ENCODE data around the gene CLK4. TPM values are rescaled to one million over a fixed set of nuclear protein-coding genes. Genes with fewer than 3 reads are reported as not detected.

CLK4 gene
- total RNA-seq, 1 donor from 2014 or later: 34.1 TPM

DNA sequence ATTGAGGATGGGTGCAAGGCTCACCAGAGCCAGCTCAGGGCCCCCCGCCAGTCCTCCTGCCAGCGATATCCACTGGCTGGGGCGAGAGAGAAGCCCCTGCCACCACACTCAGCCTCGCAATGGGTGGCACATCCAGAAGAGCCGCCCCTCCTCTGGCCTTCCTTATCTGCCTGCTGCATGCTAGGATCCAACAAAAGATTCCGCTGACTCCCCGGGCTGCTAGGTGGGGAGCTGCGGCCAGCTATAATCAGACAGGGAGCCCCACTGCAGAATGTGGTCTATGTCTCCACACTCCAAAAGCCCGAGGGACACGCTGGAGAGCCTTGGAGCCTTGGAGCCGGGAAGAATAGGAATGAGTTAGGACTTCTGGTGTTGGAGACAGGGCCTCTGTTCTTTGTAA, 69.4 kb downstream of the CLK4 start:
- no peak overlapping the region for H3K27ac ChIP-seq
- intact Hi-C loops (cut with DNase I): loop anchor here (10.0 kb wide), 1 partner anchor 273 kb away; no protein-coding TSS in a partner anchor
- H3K4me3 ChIP-seq: no peak overlapping the region
- no peak for DNase-seq
- H3K27me3 ChIP-seq (ENCODE audit: low read depth): peaks cover 4% of the 10 kb centered on the region
- H3K9me3 ChIP-seq: no peaks in the 10 kb centered on the region
- TF ChIP-seq, protein P1, sequence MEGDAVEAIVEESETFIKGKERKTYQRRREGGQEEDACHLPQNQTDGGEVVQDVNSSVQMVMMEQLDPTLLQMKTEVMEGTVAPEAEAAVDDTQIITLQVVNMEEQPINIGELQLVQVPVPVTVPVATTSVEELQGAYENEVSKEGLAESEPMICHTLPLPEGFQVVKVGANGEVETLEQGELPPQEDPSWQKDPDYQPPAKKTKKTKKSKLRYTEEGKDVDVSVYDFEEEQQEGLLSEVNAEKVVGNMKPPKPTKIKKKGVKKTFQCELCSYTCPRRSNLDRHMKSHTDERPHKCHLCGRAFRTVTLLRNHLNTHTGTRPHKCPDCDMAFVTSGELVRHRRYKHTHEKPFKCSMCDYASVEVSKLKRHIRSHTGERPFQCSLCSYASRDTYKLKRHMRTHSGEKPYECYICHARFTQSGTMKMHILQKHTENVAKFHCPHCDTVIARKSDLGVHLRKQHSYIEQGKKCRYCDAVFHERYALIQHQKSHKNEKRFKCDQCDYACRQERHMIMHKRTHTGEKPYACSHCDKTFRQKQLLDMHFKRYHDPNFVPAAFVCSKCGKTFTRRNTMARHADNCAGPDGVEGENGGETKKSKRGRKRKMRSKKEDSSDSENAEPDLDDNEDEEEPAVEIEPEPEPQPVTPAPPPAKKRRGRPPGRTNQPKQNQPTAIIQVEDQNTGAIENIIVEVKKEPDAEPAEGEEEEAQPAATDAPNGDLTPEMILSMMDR (IDR thresholded peaks at IDR 0.05): no peak
- H3K4me1 ChIP-seq: no peaks in the 10 kb centered on the region
- H3K36me3 ChIP-seq: no peaks in the 10 kb centered on the region
- ATAC-seq: no peak

- no peak for ATAC-seq
- DNase-seq: no peak
- TF ChIP-seq, protein P1 (IDR thresholded peaks at IDR 0.05): no peak
- no peaks in the 10 kb centered on the region for H3K4me1 ChIP-seq
- no peaks in the 10 kb centered on the region for H3K27me3 ChIP-seq (ENCODE audit: low read depth)
- H3K27ac ChIP-seq: no peak overlapping the region
- no peak overlapping the region for H3K4me3 ChIP-seq
- no peaks in the 10 kb centered on the region for H3K9me3 ChIP-seq
- intact Hi-C loops (cut with DNase I): loop anchor here (10.0 kb wide), 1 partner anchor 271 kb away; no protein-coding TSS in a partner anchor
- no peaks in the 10 kb centered on the region for H3K36me3 ChIP-seq
Measured at GRCh38 chr5:178555771-178556211, 71.1 kb downstream of the CLK4 start.

GRCh38 chr5:178555005-178555404, 71.8 kb downstream of the CLK4 start:
- no peaks in the 10 kb centered on the region for H3K27me3 ChIP-seq (ENCODE audit: low read depth)
- ATAC-seq: no peak
- H3K27ac ChIP-seq: no peak overlapping the region
- H3K36me3 ChIP-seq: no peaks in the 10 kb centered on the region
- H3K4me1 ChIP-seq: no peaks in the 10 kb centered on the region
- no peaks in the 10 kb centered on the region for H3K9me3 ChIP-seq
- H3K4me3 ChIP-seq: no peak overlapping the region
- intact Hi-C loops (cut with DNase I): loop anchor here (10.0 kb wide), 1 partner anchor 270 kb away; no protein-coding TSS in a partner anchor
- DNase-seq: no peak
- TF ChIP-seq, protein P1 (IDR thresholded peaks at IDR 0.05): no peak

DNA sequence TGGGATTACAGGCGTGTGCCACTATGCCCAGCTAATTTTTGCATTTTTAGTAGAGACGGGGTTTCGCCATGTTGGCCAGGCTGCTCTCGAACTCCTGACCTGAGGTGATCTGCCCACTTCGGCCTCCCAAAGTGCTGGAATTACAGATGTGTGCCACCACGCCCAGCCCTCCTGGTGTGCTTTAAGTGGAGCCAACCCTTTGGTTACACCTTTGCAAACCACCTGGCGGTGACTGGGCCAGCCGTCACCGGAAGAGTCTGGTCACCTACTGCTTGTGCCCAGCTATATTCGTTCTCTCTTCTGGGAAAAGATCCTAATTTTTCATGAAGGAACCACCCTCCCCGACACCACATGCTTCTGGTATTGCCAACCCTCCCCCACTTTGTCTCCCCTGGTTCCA, 72.5 kb downstream of the CLK4 start:
- ATAC-seq: no peak
- no peak for DNase-seq
- intact Hi-C loops (cut with DNase I): loop anchor here (10.0 kb wide), 1 partner anchor 270 kb away; no protein-coding TSS in a partner anchor

GRCh38 chr5:178553517-178553916, 73.3 kb downstream of the CLK4 start:
- Histone ChIP-seq H3K4me1 (no peaks in the 10 kb centered on the region), H3K27me3 (ENCODE audit: low read depth) (no peaks in the 10 kb centered on the region), H3K9me3 (no peaks in the 10 kb centered on the region), H3K4me3 (no peak overlapping the region), H3K36me3 (no peaks in the 10 kb centered on the region), H3K27ac (no peak overlapping the region)
- intact Hi-C loops (cut with DNase I): loop anchor here (10.0 kb wide), 1 partner anchor 269 kb away; no protein-coding TSS in a partner anchor
- DNase-seq (no peak), ATAC-seq (no peak)
- TF ChIP-seq, protein P1 (IDR thresholded peaks at IDR 0.05): no peak

More for the DNA sequence above, 72.5 kb downstream of the CLK4 start:
- H3K4me1 ChIP-seq: no peaks in the 10 kb centered on the region
- H3K27ac ChIP-seq: no peak overlapping the region
- no peaks in the 10 kb centered on the region for H3K36me3 ChIP-seq
- TF ChIP-seq, protein P1 (IDR thresholded peaks at IDR 0.05): no peak
- no peaks in the 10 kb centered on the region for H3K27me3 ChIP-seq (ENCODE audit: low read depth)
- no peak overlapping the region for H3K4me3 ChIP-seq
- H3K9me3 ChIP-seq: no peaks in the 10 kb centered on the region

Other genes with a start within 250 kb of the CLK4 start
- 1.2 TPM for gene COL23A1, start 36.7 kb downstream of the CLK4 start, total RNA-seq
- 8.7 TPM for gene ZNF354A, start 103.6 kb upstream of the CLK4 start, total RNA-seq
- 15.0 TPM for gene ZNF354B, start 232.9 kb upstream of the CLK4 start, total RNA-seq

Data from lower lobe of right lung (tissue), 2 donors.